ENCODE measurements around the gene PCSK4. TPM values are rescaled to one million over a fixed set of nuclear protein-coding genes. Genes with fewer than 3 reads are reported as not detected.
"Not testable (repeated sequence)": the region's sequence is repeated elsewhere in the genome, so short reads cannot be mapped to it uniquely, and the experiment has no call there.

PCSK4 gene
- total RNA-seq, 4 donors from 2014 or later: 2.8 to 10.4 (median 6.3) TPM

DNA sequence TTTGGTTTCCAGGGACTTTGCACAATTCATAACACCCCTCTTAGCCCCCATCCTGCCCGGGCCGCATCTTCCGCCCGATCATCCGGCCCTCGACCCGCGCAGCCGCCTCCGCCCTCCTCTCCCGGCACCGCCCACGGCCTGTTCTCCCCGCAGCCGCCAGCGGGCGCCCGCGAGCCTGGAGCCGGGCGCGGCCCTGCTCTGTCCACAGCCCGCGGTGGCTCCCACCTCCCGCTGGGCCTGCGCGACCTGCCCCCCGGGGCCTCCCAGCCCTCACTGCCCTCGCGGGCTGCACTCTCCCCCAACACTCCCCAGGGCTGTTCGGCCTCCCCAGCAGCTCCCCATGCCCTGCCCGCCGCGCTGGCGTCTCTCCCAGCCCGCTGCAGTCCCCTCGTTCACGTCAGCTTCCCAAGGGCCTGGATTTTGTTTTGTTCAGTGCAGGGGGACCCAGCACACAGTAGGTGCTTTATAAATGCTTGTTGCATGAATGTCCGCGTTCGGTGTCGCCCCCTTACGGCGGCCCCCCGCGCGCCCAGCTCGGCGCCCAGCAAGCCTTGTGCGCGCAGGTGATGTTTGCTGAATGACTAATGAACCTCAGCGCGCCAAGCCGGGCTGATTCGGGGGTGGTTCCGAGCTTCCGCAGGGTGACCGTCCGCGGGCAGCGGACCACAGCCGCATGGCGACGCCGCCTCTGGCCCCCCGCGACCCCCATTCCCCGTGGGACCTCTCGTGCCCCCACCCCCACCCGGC is 44.8 kb downstream of the PCSK4 start:
- Histone ChIP-seq H3K36me3 (peaks cover 18 to 19% of the 10 kb centered on the region in 2 donors), H3K4me1 (peaks cover 6 to 25% of the 10 kb centered on the region in 2 donors), H3K27ac (no peak overlapping the region), H3K27me3 (peaks cover 35% of the 10 kb centered on the region), H3K9me3 (no peaks in the 10 kb centered on the region), H3K4me3 (replicated peaks in 1 of 3) (peak overlapping the region in 1 of 3 donors; percentile 24)
- TF ChIP-seq POLR2A (IDR thresholded peaks at IDR 0.05): no peak
- peak; percentile 31 to 98 (median 86) for TF ChIP-seq CTCF (IDR thresholded peaks at IDR 0.05)
- DNase-seq: peak; percentile 54 to 62
- intact Hi-C loops (cut with DNase I): no loop called here
- WGBS, 2 donors: 2 to 3% methylated on average over 10 to 18 of the region's 70 CpGs

GRCh38 chr19:1441677-1442438 is 48.3 kb downstream of the PCSK4 start:
- 92 to 93% methylated on average over 23 to 25 of the region's 25 CpGs for WGBS, 2 donors
- H3K27me3 ChIP-seq: peaks cover 12% of the 10 kb centered on the region
- no peaks in the 10 kb centered on the region for H3K9me3 ChIP-seq
- H3K27ac ChIP-seq: no peak overlapping the region
- no peak for TF ChIP-seq CTCF (IDR thresholded peaks at IDR 0.05)
- no peak for TF ChIP-seq POLR2A (IDR thresholded peaks at IDR 0.05)
- H3K4me1 ChIP-seq: peaks cover 16 to 39% of the 10 kb centered on the region in 2 donors
- DNase-seq: no peak
- H3K4me3 ChIP-seq (replicated peaks in 1 of 3): no peak overlapping the region
- peaks cover 26 to 28% of the 10 kb centered on the region in 2 donors for H3K36me3 ChIP-seq
- intact Hi-C loops (cut with DNase I): no loop called here

- Histone ChIP-seq H3K27me3 (peaks cover 7% of the 10 kb centered on the region), H3K9me3 (no peaks in the 10 kb centered on the region), H3K4me3 (replicated peaks in 1 of 3) (no peak overlapping the region), H3K36me3 (peaks cover 26 to 28% of the 10 kb centered on the region in 2 donors), H3K27ac (no peak overlapping the region), H3K4me1 (peaks cover 16 to 31% of the 10 kb centered on the region in 2 donors)
- intact Hi-C loops (cut with DNase I): no loop called here
- no peak for TF ChIP-seq POLR2A (IDR thresholded peaks at IDR 0.05)
- no peak for TF ChIP-seq CTCF (IDR thresholded peaks at IDR 0.05)
- DNase-seq: no peak
- 91 to 92% methylated on average over 4 to 9 of the region's 9 CpGs for WGBS, 2 donors
Measured at GRCh38 chr19:1441022-1441426, 49.1 kb downstream of the PCSK4 start.

DNA sequence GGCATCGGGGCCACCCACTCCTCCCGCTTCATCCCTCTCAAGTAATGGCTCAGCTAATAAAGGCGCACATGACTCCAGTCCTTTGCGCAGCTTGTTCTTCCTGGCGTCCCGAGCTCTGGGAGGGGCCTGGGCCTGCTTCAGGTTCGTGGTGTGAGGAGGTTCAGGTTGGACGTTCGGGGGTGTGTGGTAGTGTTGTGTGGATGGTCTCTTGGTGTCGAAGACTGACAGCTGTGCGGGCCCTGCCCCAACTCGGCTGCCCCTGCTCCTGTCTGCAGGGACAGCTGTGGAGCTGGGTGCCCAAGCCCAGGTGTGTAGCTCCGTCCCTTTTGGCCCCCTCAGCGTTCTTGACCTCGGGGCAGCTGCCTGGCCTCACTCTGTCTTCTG is 49.7 kb downstream of the PCSK4 start:
- H3K9me3 ChIP-seq: no peaks in the 10 kb centered on the region
- TF ChIP-seq CTCF (IDR thresholded peaks at IDR 0.05) (no peak), POLR2A (IDR thresholded peaks at IDR 0.05) (no peak)
- intact Hi-C loops (cut with DNase I): no loop called here
- peaks cover under 1% of the 10 kb centered on the region for H3K27me3 ChIP-seq
- no peak overlapping the region for H3K4me3 ChIP-seq (replicated peaks in 1 of 3)
- peaks cover 26 to 28% of the 10 kb centered on the region in 2 donors for H3K36me3 ChIP-seq
- H3K27ac ChIP-seq: no peak overlapping the region
- peaks cover 11 to 25% of the 10 kb centered on the region in 2 donors for H3K4me1 ChIP-seq
- WGBS, 2 donors: 92 to 93% methylated on average over 6 to 15 of the region's 15 CpGs
- no peak for DNase-seq

DNA sequence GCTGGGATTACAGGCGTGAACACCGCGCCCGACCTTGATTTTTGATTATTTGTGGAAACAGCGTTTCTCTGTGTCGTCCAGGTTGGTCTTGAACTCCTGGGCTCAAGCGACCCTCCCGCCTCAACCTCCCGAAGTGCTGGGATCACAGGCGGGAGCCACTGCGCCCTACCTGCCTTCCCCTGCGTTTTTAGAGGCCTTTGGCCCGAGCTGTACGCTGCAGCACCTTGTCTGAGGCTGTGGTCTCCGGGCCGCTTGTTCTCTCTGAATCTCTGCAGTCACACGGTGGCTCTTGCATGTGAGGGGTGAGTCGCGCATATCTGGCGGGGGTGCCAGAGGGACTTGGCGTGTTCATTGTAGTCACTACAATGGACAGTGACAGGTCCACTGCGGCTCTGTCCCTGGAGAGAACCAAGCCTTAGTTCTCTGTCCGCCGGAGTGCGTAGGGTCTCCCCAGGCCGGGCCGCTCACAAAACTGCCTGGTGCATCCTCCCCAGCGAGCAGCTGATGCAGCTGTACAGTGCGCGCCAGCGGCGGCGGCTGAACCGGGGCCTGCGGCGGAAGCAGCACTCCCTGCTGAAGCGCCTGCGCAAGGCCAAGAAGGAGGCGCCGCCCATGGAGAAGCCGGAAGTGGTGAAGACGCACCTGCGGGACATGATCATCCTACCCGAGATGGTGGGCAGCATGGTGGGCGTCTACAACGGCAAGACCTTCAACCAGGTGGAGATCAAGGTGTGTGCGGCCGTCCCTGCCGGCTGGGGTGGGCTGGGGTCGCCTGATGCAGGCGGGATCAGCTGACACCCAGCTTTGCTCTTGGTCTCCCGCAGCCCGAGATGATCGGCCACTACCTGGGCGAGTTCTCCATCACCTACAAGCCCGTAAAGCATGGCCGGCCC is 50.4 kb downstream of the PCSK4 start:
- Histone ChIP-seq H3K4me3 (replicated peaks in 1 of 3) (peak overlapping the region in 1 of 3 donors; percentile 95), H3K4me1 (peaks cover 9 to 18% of the 10 kb centered on the region in 2 donors), H3K27ac (peak overlapping the region in 1 of 3 donors; percentile 93), H3K36me3 (peaks cover 27 to 30% of the 10 kb centered on the region in 2 donors)
- 86 to 87% methylated on average over 51 to 56 of the region's 57 CpGs for WGBS, 2 donors
- intact Hi-C loops (cut with DNase I); DNase-seq; H3K27me3 ChIP-seq; H3K9me3 ChIP-seq: not testable (repeated sequence)
